Measurements from ENCODE around the gene MTA3.

The MTA3 gene

DNA sequence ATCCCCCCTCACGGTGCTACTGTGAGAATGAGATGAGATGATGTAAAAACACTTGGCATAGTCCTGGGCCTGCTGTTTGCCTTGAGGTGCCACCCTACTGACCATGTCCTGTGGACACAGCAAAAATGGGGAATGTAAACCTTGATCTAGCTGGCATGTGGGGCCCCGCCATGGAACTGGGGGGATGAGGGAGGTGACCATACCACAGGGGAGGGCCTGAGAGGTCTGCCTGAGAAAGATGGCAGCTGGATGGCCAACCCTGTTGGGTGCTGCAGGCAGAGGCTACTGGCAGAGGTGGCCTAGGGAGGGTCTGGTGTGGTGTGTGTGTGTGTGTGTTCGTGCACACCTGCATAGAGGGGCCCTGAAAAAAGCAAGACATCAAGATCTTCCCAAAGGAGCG, 223.2 kb downstream of the MTA3 start:
- no peak for DNase-seq

DNA sequence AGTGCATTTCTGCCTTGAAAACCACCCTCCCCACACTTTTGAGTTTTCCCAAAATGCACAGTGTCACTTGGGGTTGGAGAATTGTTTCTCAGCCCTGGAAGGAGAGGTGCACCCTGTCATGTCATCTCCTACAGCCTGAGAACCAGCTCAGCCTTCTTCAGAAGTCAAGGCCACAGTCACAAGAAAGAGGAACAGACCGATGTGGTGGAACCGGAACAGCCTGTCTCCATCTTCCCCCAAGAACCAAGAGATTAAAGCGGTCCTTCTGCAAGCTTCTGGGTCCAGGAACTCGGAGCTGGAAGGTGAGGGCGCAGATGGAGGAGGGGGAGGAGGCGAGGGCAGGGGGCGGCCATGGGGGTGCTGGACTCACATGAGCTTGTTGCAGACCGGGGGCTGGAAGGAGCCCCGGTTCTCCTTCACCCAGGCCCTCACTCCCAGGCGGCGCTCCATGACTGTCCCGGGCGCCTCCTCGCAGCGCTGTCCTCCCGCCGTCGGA, 223.7 kb downstream of the MTA3 start:
- no peak for DNase-seq

DNA sequence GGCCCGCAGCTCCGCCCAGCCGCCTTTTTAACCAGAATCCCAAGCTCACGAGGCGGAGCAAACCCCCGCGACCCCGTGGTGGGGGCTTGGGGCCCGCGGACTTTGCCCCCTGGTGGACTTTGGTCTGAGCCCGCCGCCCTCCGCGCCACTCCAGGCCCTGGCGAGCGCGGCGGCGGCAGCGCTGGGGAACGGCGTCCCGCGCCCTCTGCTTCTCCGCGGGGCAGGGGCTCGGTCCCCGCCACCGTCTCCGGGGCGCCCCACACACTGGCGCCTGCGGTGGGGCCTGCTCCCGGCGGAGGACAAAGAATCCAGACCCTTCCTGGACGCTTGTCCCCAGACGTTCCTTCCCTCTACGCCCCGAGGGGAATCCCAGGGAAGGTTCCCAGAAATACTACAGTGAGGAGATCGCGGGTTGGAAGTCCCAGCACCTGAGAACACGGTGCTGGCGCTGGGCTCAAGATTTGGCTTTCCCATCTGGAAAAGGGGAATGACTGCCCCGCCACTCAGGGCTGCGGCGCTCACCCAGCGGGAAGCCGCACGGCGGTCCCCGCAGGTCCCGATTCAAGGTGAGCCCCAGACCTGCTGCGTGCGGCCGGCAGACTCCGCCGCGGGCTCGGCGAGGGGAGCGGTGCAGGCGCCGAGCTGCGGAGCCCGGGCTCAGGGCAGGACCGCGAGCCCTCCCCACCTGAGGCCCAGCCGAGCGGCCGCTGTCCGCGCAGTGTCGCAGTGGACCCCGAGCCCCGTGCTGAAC, 224.3 kb downstream of the MTA3 start, which contains the start of gene HAAO:
TSS of gene HAAO (minus strand) at position 1 of the 751 bp plus-strand sequence. CDS start 47 bp downstream, outside the sequence.
- no peak for DNase-seq

DNA sequence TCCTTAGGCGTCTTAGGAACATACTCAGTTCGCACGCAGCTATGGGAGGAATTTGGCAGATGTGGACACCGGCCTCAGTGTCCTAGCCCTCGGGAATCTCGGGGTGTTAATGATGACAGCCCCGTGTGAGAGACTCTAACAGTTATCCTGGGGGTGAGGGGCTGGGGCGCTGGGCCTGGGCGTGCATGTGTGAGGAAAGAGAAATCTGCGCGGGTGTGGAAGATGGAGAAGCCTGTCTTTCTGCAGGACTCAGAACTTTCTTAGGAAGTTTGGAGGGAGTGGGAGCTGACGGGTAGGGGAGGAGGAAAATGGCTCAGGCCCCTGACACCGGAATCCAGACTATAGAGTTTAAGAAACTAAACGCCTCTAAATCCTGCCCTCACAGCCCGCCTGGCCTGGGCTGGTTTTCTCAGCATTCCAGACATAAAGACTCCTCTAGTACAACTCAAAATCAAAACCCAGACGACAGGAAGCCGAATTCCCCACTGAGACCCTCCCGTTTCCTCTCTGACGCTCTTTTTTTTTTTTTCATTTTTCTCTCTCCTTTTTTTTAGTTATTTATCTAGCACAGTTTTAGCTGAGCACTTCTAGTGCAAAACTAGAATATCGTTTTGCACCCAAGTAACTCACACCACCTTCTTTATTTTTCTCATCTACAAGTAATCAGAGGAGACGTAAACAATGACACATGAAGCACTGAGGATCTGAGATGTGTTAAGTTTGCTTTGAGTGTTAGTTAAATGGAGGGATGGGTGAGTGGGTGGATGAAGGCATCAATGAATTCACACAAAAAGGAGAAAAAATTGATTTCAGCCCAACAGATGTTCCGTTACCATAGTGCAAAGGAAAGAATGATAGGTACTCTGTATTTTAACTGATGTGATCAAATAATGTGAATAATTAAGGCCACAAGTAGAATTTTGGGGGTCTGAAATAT, 225.2 kb downstream of the MTA3 start:
- DNase-seq: no peak

DNA sequence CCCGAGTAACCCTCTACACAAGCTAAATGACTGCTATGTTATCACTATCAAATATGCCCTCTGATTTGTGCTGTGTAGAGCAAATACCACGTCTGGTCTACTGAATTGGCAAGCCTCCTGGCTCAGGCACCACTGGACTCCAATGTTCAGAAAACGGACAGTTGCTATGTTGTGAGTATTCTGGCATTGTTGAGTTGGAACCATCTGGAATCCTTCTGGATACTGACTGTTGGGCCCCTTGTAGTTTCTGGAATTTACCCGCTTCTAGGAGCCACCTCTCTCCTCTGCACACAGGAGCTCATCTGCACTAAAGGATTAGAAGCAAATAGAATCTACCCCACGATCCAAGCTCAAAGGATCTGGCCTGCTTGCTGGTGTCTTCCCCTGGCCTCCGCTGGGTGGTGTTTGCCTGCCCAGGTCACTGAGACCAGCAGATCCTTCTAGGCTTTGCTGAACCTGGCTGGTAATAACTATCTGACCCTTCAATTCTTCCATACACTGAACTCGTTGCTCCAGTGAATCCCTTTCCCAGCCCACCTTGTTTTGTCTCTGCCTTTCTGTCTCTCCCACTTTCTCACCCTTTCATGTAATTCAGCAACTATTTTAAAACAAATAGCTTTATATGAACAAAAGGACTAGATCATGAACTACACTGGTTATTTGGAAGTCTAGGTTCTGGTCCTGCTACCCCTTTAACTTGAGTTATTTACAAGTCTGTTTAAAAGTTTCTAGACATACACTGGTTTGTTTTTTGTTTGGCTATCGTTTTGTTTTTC, 226.0 kb downstream of the MTA3 start:
- DNase-seq: no peak

DNA sequence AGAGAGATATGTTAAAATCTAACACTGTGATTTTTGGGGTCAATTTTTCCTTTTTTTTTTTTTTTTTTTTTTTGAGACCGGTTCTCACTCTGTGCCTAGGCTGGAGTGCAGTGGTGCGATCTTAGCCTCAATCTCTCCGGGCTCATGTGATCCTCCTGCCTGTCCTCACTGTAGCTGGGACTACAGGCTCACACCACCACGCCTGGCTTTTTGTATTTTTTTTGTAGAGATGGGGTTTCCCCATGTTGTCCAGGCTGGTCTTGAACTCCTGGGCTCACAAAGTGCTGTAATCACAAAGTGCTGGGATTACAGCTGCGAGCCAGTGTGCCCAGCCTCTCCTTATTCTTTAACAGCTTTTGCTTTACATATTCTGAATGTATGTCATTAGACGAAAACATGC, 226.8 kb downstream of the MTA3 start:
- no peak for DNase-seq

DNA sequence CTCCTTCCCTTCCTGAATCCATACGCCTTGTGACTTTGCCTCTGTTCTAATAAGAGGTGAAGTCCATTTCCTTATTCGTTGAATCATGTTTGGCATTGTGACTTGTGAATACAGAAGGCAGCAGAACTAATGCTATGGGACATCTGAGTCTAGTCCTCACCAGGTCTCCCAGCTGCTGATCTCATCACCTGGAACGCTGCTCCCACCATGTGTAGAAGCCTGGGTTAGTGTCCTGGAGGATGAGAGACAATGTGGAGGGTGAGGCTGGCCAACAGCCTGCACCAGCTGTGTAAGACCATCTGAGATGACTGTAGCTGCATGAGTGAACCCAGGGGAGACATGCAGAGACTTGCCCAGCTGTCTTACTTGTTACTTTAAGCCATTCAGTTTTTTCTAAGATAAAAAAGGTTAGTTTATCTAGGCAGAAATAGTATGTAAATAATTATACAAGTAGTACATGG, 227.4 kb downstream of the MTA3 start:
- DNase-seq: no peak

DNA sequence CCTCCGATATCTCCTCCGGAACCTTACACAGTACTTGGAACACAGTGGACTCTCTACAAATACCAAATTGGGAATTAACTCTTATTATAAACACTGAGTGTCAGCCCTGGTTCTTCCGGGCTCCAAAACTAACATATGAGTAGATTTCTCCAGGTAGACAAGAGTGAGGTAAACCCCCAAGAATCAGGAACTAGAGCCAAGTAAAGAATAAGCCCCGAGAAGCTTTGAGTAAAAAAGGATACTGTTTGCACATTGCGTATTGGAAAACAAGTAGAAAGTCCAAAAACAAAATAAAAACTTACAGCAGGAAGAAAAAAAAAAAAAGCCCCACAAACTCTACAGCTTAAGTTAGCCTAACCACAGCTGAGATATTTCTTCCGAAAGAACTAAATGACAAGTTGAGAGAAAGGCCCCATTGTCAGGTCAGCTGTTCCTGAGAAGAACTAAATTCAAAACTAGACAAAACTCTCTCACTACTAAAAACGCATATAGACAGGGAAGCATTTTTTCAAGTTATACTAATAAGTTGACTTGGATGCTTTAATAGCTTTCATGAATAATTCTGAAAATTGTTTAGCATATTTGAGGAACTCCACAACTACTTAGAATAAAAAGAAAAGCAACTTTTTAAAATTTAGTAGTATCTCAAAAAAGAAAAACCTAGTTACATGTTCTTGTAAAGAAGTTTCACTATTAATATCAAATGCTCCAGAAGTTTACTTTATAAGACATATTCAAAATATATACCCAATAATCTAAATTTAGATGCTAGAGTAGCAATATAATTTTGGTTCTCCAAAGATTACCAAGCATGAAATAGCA, 228.2 kb downstream of the MTA3 start:
- DNase-seq: no peak

DNA sequence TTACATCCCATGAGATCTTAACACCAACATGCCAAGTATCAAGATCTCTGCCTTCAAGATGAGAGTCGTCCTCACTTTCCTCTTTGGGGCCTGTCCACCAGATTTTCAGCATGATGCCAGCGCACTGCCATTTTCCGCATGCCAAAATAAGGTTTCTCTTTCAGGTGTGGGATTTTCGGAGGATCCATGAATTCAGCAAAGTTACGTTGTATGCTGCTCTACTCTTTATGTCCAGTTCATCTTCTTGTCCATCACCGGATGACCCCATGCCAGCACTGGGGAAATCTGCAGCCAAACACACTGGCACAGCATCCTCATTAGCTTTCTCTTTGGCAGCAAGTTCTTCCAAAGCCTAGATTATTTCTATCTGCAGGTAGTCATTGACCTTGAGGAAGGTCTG, 228.8 kb downstream of the MTA3 start:
- DNase-seq: no peak

DNA sequence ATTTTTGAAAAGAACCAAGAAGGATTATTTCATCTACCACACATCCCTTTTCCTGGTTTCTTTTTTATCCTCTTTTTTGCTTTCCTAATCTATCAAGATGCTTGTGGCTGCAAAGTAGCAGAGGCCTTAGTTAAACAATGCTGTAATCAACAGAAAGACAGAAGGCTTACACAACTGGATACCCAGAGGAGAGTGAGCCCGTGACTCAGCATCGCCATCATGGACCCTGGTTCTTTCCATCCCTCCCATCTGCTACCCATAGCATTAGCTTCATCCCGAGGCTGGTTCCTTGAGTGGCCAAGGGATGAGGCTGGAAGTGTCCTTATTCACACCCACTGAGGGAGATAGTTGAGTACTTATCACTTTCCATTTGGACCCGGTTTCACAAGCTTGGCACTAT, 231.4 kb downstream of the MTA3 start:
- no peak for DNase-seq

DNA sequence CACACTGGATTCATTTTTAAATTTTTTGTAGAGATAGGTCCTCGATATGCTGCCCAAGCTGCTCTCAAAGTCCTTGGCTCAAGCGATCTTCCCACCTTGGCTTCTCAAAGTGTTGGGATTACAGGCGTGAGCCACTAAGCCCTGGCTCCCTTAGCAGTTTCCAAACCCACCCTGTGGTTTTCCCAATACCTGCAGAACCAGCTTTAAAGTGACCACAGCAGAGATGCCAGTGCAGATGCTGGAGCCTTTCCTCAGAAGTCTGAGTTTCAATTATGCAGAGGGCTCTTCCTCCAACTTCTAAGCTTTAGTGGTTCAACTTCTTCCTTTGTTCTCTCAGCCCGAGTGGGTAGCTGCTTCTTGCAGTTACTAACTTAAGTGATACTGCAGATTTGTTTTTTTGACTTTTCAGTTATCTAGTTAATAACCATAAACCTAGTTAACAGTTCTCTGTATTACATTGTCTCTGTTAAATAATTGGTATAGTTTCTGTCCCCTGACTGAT, 232.1 kb downstream of the MTA3 start:
- no peak for DNase-seq

DNA sequence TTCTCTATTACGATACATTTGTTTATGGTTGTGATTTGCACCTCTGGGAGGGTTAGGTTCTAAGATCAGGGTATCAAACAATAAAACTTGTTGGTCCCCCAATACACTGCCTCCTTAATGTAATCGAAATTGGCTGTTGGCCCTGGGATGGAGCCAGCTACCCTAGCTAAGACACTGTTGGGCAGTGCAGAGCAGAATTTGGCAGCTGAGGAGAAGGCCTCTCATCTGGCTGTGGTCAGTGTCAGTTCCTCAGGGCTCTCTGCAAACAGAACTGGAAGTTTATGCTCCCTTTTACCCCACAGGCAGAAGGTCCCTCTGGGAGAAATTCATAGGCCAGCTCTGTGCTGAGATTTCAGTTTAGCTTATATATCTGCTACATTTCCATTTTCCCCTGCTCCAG, 232.5 kb downstream of the MTA3 start:
- no peak for DNase-seq

DNA sequence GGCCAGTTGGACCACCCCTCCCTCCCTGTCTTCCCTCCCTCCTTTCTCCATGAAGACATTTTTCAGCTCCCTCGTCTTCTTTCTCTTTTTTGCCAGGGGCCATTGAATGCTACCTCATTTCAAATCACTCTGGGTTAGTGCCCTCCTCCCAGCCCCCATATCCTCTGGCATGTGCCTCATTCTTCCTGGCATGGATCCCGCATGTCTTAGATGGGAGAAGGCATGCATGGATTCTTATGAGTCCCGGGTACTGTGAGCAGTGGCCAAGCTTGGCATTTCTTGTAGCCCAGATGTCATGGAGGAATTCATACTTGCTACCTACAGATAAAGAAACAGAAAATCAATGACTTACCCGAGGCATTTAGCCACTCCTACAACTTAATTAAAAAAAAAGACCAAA, 232.9 kb downstream of the MTA3 start:
- no peak for DNase-seq

DNA sequence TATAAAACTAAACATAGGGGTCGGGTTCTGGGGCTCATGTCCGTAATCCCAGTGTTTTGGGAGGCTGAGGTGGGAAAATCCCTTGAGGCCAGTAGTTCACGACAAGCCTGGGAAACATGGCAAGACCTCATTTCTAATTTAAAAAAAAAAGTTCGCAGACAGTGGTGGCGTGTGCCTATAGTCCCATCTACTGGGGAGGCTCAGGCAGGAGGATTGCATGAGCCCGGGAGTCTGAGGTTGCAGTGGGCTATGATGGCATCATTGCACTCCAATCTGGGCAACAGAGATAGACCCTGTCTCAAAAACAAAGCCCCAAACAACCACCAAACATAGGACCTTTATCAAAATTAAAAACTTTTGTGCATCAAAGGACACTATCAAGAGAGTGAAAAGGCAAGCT, 233.7 kb downstream of the MTA3 start:
- no peak for DNase-seq

DNA sequence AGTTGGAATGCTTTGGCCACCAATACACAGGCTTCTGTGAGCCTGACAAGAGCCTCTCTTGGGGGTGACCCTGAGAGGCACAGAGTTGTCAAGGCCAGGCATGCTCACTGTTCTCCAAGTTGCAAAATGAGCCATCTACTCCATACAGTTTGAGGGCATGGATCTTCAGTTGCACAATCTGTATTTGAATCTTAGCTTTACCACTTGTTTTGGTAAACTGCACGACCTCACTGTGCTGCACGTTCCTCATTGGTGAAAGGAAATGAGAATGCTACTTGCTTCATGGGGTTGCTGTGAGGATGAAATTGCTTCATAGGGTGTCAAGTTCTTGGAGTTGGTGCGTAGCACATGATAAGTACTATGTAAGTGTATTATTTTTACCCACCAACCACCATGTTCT, 235.9 kb downstream of the MTA3 start:
- DNase-seq: no peak

DNA sequence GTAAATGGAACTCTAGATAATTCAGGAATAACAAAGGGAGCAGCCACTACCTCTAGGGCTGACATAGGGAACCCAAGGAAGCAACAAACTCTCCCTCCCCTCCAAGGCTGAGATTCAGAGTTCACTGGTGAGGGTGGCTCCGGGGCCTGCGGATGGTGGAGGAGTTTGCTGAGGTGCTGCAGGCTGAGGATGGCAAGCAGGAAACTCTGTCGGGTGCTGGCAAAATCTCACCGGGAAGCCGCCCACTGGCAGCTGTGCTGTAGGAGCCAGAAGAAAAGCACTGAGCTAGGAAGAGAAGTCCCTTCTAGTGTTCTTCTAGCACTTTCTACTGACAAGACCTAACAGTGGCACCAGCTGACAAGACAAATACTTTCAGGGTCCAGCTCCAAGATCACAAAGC, 236.5 kb downstream of the MTA3 start:
- DNase-seq: no peak

All from central memory CD4-positive, alpha-beta T cell (primary cell).